ENCODE data around the gene CHCHD6. TPM values are rescaled to one million over a fixed set of nuclear protein-coding genes. Genes with fewer than 3 reads are reported as not detected.
"Not testable (repeated sequence)": the region's sequence is repeated elsewhere in the genome, so short reads cannot be mapped to it uniquely, and the experiment has no call there.

Gene CHCHD6
- total RNA-seq, 1 experiment from 2014 or later: 47.7 TPM

DNA sequence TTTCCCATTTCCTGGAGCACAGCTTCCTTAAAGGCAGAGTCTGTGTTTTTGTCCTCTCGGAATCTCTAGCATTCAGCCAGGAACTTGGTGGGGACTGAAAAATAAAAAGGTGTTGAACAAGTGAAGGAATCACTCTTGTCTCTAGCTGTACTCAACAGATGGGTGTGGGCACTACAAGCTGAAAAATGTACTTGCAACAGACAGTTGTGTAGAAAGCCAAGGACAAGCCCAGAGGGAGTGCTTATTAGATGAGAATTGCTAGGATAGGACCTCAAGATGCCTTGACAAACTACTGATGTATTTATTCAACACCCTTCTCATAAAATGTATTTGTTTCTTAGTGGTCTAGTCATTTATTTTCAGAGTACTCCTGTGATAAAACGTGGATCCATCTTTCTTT lies 95.1 kb downstream of the CHCHD6 start:
- ChIA-PET CTCF (no interaction called here), POLR2A (ENCODE audit: unreplicated experiment) (no interaction called here)
- Histone ChIP-seq H3K4me3 (no peak overlapping the region), H3K4me2 (no peak overlapping the region), H3K9me2 (ENCODE audit: insufficient read depth) (no peaks in the 10 kb centered on the region), H3F3A (ENCODE audit: insufficient read depth, low read depth) (no peaks in the 10 kb centered on the region), H3K27ac (no peak overlapping the region), H2AFZ (no peak overlapping the region), H3K36me3 (ENCODE audit: low read depth) (no peaks in the 10 kb centered on the region), H3K9me3 (ENCODE audit: insufficient read depth, low read depth) (no peaks in the 10 kb centered on the region), H3K4me1 (replicated peaks; ENCODE audit: insufficient read depth) (no peaks in the 10 kb centered on the region), H3K79me2 (ENCODE audit: low read depth) (no peaks in the 10 kb centered on the region), H3K27me3 (ENCODE audit: insufficient read depth, low read depth) (no peaks in the 10 kb centered on the region), H4K20me1 (ENCODE audit: insufficient read depth) (no peaks in the 10 kb centered on the region)
- TF ChIP-seq CTCF (conservative IDR thresholded peaks at IDR 0.05) (no peak), EZH2 (IDR thresholded peaks at IDR 0.05; ENCODE audit: low read depth) (no peak)
- no TSS peak for BruUV-seq (replicated peaks)
- no peak for DNase-seq
- intact Hi-C loops (cut with micrococcal nuclease; ENCODE audit: unreplicated experiment): no loop called here

- intact Hi-C loops (cut with micrococcal nuclease; ENCODE audit: unreplicated experiment); BruUV-seq (replicated peaks); H4K20me1 ChIP-seq (ENCODE audit: insufficient read depth); POLR2A ChIA-PET (ENCODE audit: unreplicated experiment); CTCF ChIA-PET; DNase-seq; H3K27me3 ChIP-seq (ENCODE audit: insufficient read depth, low read depth); H3K9me2 ChIP-seq (ENCODE audit: insufficient read depth); H3K4me3 ChIP-seq; H3K36me3 ChIP-seq (ENCODE audit: low read depth); H3K4me1 ChIP-seq (replicated peaks; ENCODE audit: insufficient read depth); H3K9me3 ChIP-seq (ENCODE audit: insufficient read depth, low read depth); H3K27ac ChIP-seq; H2AFZ ChIP-seq; H3F3A ChIP-seq (ENCODE audit: insufficient read depth, low read depth); H3K4me2 ChIP-seq; H3K79me2 ChIP-seq (ENCODE audit: low read depth): not testable (repeated sequence)
Observed at GRCh38 chr3:126801312-126801711, 97.3 kb downstream of the CHCHD6 start.

DNA sequence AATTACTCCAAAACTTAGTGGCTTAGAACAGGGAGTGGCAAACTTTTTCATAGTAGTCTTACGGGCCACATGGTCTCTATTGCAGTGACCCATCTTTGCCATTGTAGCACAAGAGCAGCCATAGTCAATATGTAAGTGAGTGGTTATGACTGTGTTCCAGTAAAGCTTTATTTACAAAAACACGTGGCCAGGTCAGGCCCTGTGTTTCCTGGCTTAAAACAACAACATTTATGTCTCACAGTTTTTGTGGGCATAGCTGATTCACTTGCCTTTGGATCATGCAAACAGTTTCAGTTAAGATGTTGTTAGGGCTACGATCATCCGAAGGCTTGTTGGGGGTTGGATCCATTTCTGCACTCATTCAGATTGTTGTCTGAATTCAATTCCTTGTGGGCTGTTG lies 103.8 kb downstream of the CHCHD6 start:
- Histone ChIP-seq H4K20me1 (ENCODE audit: insufficient read depth) (no peaks in the 10 kb centered on the region; the same call in 1 of the 2 replicates), H3K27ac (no peak overlapping the region), H3K4me3 (no peak overlapping the region), H3K9me3 (ENCODE audit: insufficient read depth, low read depth) (no peaks in the 10 kb centered on the region), H3K9me2 (ENCODE audit: insufficient read depth) (0 out of 2 replicates have a peak, but pooled peaks cover 3% of the 10 kb centered on the region), H3K4me2 (no peak overlapping the region), H3K27me3 (ENCODE audit: insufficient read depth, low read depth) (no peaks in the 10 kb centered on the region), H3F3A (ENCODE audit: insufficient read depth, low read depth) (peaks cover 6% of the 10 kb centered on the region; the same call in 1 of the 2 replicates), H3K79me2 (ENCODE audit: low read depth) (no peaks in the 10 kb centered on the region), H3K36me3 (ENCODE audit: low read depth) (no peaks in the 10 kb centered on the region), H3K4me1 (replicated peaks; ENCODE audit: insufficient read depth) (0 out of 2 replicates have a peak, but pooled peaks cover 6% of the 10 kb centered on the region), H2AFZ (no peak overlapping the region)
- ChIA-PET CTCF (no interaction called here), POLR2A (ENCODE audit: unreplicated experiment) (no interaction called here)
- intact Hi-C loops (cut with micrococcal nuclease; ENCODE audit: unreplicated experiment): no loop called here
- DNase-seq: no peak
- TF ChIP-seq EZH2 (IDR thresholded peaks at IDR 0.05; ENCODE audit: low read depth): no peak
- TF ChIP-seq CTCF (conservative IDR thresholded peaks at IDR 0.05): no peak
- BruUV-seq (replicated peaks): no TSS peak

GRCh38 chr3:126811530-126811929 lies 107.5 kb downstream of the CHCHD6 start:
- ChIA-PET POLR2A (ENCODE audit: unreplicated experiment) (interaction anchor here (0.5 to 0.7 kb wide), 3 partner anchors 28 to 1802 kb away, joined by 3 to 4 read pairs (median 3); no protein-coding TSS in a partner anchor), CTCF (interaction anchor here (0.6 to 1.1 kb wide), 3 partner anchors 34 to 58 kb away, joined by 3 read pairs; no protein-coding TSS in a partner anchor)
- no peaks in the 10 kb centered on the region for H3K9me3 ChIP-seq (ENCODE audit: insufficient read depth, low read depth)
- no peaks in the 10 kb centered on the region for H3K27me3 ChIP-seq (ENCODE audit: insufficient read depth, low read depth)
- H4K20me1 ChIP-seq (ENCODE audit: insufficient read depth): no peaks in the 10 kb centered on the region; the same call in 1 of the 2 replicates
- no peaks in the 10 kb centered on the region for H3K79me2 ChIP-seq (ENCODE audit: low read depth)
- H3K4me3 ChIP-seq: no peak overlapping the region
- TF ChIP-seq EZH2 (IDR thresholded peaks at IDR 0.05; ENCODE audit: low read depth) (no peak), CTCF (conservative IDR thresholded peaks at IDR 0.05) (no peak)
- no TSS peak for BruUV-seq (replicated peaks)
- no peak overlapping the region for H3K27ac ChIP-seq
- H3K4me2 ChIP-seq: no peak overlapping the region
- H3F3A ChIP-seq (ENCODE audit: insufficient read depth, low read depth): peaks cover 6% of the 10 kb centered on the region; the same call in 1 of the 2 replicates
- peak in 1 of 2 experiments; percentile 43 for DNase-seq
- H3K36me3 ChIP-seq (ENCODE audit: low read depth): no peaks in the 10 kb centered on the region
- intact Hi-C loops (cut with micrococcal nuclease; ENCODE audit: unreplicated experiment): no loop called here
- no peak overlapping the region for H2AFZ ChIP-seq
- 0 out of 2 replicates have a peak, but pooled peaks cover 3% of the 10 kb centered on the region for H3K9me2 ChIP-seq (ENCODE audit: insufficient read depth)
- H3K4me1 ChIP-seq (replicated peaks; ENCODE audit: insufficient read depth): 0 out of 2 replicates have a peak, but pooled peaks cover 6% of the 10 kb centered on the region

All from PC-9 (cell line).